Adipocyte (in vitro differentiated cells): ENCODE measurements around the gene SPAG7.
"Not testable (repeated sequence)": the region's sequence is repeated elsewhere in the genome, so short reads cannot be mapped to it uniquely, and the experiment has no call there.

ENCODE experiments used
- DNase-seq: peaks from one replicate; pipeline ENCODE4 v3.0.0-alpha.2; 2015; ENCODE audit warnings: low read depth
- H3K27me3 ChIP-seq: replicated peaks from 2 replicates; pipeline ENCODE4 v1.7.0; 2013; ENCODE audit warnings: mild to moderate bottlenecking, low read length, moderate library complexity; ENCODE audit not compliant: control insufficient read depth, insufficient read depth
- H3K36me3 ChIP-seq: 2 replicates; pipeline ENCODE4 v1.7.0; 2013; ENCODE audit warnings: low read length, mild to moderate bottlenecking, moderate library complexity; ENCODE audit not compliant: control insufficient read depth, insufficient read depth, severe bottlenecking
- H3K4me1 ChIP-seq: 2 replicates; pipeline ENCODE4 v1.7.0; 2013; ENCODE audit warnings: mild to moderate bottlenecking, low read length, moderate library complexity; ENCODE audit not compliant: control insufficient read depth, insufficient read depth
- H3K4me3 ChIP-seq: 2 replicates; pipeline ENCODE4 v1.7.0; 2013; ENCODE audit warnings: mild to moderate bottlenecking, low read length, moderate library complexity
- H3K9ac ChIP-seq: 2 replicates; pipeline ENCODE4 v1.7.0; 2013; ENCODE audit warnings: mild to moderate bottlenecking, low read length, moderate library complexity
- H3K9me3 ChIP-seq: 2 replicates; pipeline ENCODE4 v1.7.0; 2013; ENCODE audit warnings: mild to moderate bottlenecking, low read length, moderate library complexity; ENCODE audit not compliant: control insufficient read depth

The SPAG7 gene

DNA sequence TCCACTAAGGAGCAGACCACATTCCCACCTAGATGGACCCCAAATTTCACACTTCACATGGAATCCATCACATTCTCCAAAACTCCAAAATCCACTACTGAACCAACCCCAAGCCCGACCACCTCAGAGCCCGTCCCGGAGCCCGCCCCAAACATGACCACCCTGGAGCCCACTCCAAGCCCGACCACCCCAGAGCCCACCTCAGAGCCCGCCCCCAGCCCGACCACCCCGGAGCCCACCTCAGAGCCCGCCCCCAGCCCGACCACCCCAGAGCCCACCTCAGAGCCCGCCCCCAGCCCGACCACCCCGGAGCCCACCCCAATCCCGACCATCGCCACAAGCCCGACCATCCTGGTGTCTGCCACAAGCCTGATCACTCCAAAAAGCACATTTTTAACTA is 34.0 kb downstream of the SPAG7 start:
- Histone ChIP-seq H3K9me3 (no peaks in the 10 kb centered on the region), H3K9ac (peak overlapping the region; percentile 57), H3K36me3 (peaks cover 28% of the 10 kb centered on the region), H3K4me3 (no peak overlapping the region), H3K27me3 (no peaks in the 10 kb centered on the region), H3K4me1 (peaks cover 16% of the 10 kb centered on the region)
- DNase-seq = no peak

DNA sequence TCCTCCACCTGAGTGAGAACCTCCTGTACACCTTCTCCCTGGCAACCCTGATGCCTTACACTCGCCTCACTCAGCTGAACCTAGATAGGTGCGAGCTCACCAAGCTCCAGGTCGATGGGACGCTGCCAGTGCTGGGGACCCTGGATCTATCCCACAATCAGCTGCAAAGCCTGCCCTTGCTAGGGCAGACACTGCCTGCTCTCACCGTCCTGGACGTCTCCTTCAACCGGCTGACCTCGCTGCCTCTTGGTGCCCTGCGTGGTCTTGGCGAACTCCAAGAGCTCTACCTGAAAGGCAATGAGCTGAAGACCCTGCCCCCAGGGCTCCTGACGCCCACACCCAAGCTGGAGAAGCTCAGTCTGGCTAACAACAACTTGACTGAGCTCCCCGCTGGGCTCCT is 34.9 kb downstream of the SPAG7 start:
- Histone ChIP-seq H3K27me3 (no peaks in the 10 kb centered on the region), H3K4me1 (peaks cover 8% of the 10 kb centered on the region)

GRCh38 chr17:4931963-4932362 is 35.7 kb downstream of the SPAG7 start, which contains the start of gene GP1BA:
GP1BA (plus strand) TSS chr17:4932277; CDS start chr17:4932605, 328 bp downstream.
- Histone ChIP-seq H3K36me3 (peaks cover 13% of the 10 kb centered on the region), H3K4me1 (peaks cover 8% of the 10 kb centered on the region), H3K27me3 (no peaks in the 10 kb centered on the region), H3K9ac (no peak within 1 kb of the TSS), H3K9me3 (no peaks in the 10 kb centered on the region), H3K4me3 (no peak within 1 kb of the TSS)
- no peak for DNase-seq

More for the DNA sequence above, 34.9 kb downstream of the SPAG7 start:
- Histone ChIP-seq H3K36me3 (peaks cover 21% of the 10 kb centered on the region), H3K9me3 (no peaks in the 10 kb centered on the region), H3K9ac (no peak overlapping the region), H3K4me3 (no peak overlapping the region)
- no peak for DNase-seq

GRCh38 chr17:4928881-4929280 is 38.7 kb downstream of the SPAG7 start:
- Histone ChIP-seq H3K4me3 (no peak overlapping the region), H3K4me1 (peaks cover under 1% of the 10 kb centered on the region), H3K27me3 (no peaks in the 10 kb centered on the region), H3K9me3 (no peaks in the 10 kb centered on the region), H3K36me3 (no peaks in the 10 kb centered on the region), H3K9ac (no peak overlapping the region)
- no peak for DNase-seq

GRCh38 chr17:4926577-4927335 is 40.9 kb downstream of the SPAG7 start:
- DNase-seq, H3K27me3 ChIP-seq, H3K4me3 ChIP-seq, H3K4me1 ChIP-seq, H3K9me3 ChIP-seq, H3K36me3 ChIP-seq, H3K9ac ChIP-seq: not testable (repeated sequence)

GRCh38 chr17:4921320-4921719 is 46.3 kb downstream of the SPAG7 start:
- no peaks in the 10 kb centered on the region for H3K9me3 ChIP-seq
- no peaks in the 10 kb centered on the region for H3K27me3 ChIP-seq
- no peak overlapping the region for H3K9ac ChIP-seq
- DNase-seq = no peak
- peaks cover 20% of the 10 kb centered on the region for H3K4me1 ChIP-seq
- no peak overlapping the region for H3K4me3 ChIP-seq
- no peaks in the 10 kb centered on the region for H3K36me3 ChIP-seq

- peak overlapping the region; percentile 30 for H3K9ac ChIP-seq
- H3K36me3 ChIP-seq = no peaks in the 10 kb centered on the region
- peaks cover 20% of the 10 kb centered on the region for H3K4me1 ChIP-seq
- H3K9me3 ChIP-seq = no peaks in the 10 kb centered on the region
- peak; percentile 62 for DNase-seq
- H3K4me3 ChIP-seq = peak overlapping the region; percentile 62
- H3K27me3 ChIP-seq = no peaks in the 10 kb centered on the region
These were observed 47.1 kb downstream of the SPAG7 start for GRCh38 chr17:4920351-4921048.

- Histone ChIP-seq H3K4me1 (peaks cover 20% of the 10 kb centered on the region), H3K36me3 (no peaks in the 10 kb centered on the region), H3K9me3 (no peaks in the 10 kb centered on the region), H3K9ac (peak overlapping the region; percentile 59), H3K27me3 (no peaks in the 10 kb centered on the region), H3K4me3 (peak overlapping the region; percentile 35)
- no peak for DNase-seq
These were observed 48.0 kb downstream of the SPAG7 start for GRCh38 chr17:4919511-4920047.

DNA sequence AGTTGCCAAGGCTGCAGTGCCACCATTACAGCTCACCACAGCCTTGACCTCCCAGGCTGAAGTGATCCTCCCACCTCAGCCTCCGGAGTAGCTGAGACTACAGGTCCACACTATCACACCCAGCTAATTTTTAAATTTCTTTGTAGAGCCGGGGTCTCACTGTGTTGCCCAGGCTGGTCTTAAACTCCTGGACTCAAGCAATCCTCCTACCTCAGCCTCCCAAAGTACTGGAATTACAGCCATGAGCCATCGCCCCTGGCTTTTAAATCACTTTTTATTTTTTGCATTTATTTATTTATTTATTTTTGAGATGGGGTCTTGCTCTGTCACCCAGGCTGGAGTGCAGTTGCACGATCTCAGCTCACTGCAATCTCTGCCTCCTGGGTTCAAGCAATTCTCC is 53.1 kb downstream of the SPAG7 start:
- not testable (repeated sequence) for H3K4me1 ChIP-seq, H3K9ac ChIP-seq

DNA sequence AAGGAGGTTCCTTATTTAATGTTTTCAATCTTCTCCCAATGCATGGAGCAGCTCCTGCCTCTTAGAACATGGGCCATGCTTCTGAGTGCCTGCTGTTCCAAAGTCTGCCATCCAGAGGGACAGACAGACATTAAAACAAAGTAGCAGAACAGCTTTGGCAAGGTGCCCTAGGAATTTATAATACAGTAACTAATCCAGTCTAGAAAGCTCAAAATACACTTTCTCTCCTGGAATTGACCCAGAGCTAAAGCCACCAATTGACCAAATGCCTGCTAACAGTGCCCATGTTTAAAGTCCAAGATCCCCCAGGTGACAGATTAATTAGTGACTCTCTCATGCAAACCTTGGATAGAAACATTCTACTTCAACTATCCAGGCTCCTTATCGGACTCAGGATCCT is 53.6 kb downstream of the SPAG7 start:
- no peaks in the 10 kb centered on the region for H3K36me3 ChIP-seq
- peak; percentile 27 for DNase-seq
- no peak overlapping the region for H3K4me3 ChIP-seq
- H3K9ac ChIP-seq = no peak overlapping the region
- no peaks in the 10 kb centered on the region for H3K27me3 ChIP-seq
- H3K4me1 ChIP-seq = peaks cover 8% of the 10 kb centered on the region
- no peaks in the 10 kb centered on the region for H3K9me3 ChIP-seq

More for the DNA sequence above, 53.1 kb downstream of the SPAG7 start:
- not testable (repeated sequence) for DNase-seq, H3K9me3 ChIP-seq, H3K27me3 ChIP-seq, H3K36me3 ChIP-seq, H3K4me3 ChIP-seq
